Endothelial cell of umbilical vein (primary cell): Measurements from ENCODE around the gene NDUFB4. TPM values are rescaled to one million over a fixed set of nuclear protein-coding genes. Genes with fewer than 3 reads are reported as not detected.

ENCODE experiments used
- BruUV-seq: library from RNA; stranded (reverse); fragments of 400-500 nt; replicated peaks from 2 replicates; lab custom pipeline; 2021; lab: Mats Ljungman, UMichigan
- CTCF ChIA-PET: fragments of 300-600, 350-600 bp; sonication (Branson Sonifier 250); formaldehyde crosslinking; loops from one replicate; lab custom pipeline; 2021; ENCODE audit warnings: antibody characterized with exemption, inconsistent platforms; lab: Charles Lee
- POLR2A ChIA-PET: fragments of 300-600, 350-600 bp; sonication (Branson Sonifier 250); formaldehyde crosslinking; loops from one replicate; lab custom pipeline; 2021; ENCODE audit warnings: antibody characterized with exemption, inconsistent platforms; lab: Charles Lee
- DNase-seq: peaks from one replicate; pipeline ENCODE4 v3.0.0-alpha.2; 2011; ENCODE audit warnings: low read depth, low spot score
- FAIRE-seq: peaks from 2 replicates; lab custom pipeline; 2011; peaks lifted over from hg19 to GRCh38; lab: Jason Lieb, UNC
- H2AFZ ChIP-seq: 2 replicates; pipeline ENCODE4 v1.6.0; 2012; ENCODE audit warnings: low read depth, low read length, control low read depth, inconsistent platforms
- H3K27ac ChIP-seq: 2 replicates; pipeline ENCODE4 v1.5.1; 2011; ENCODE audit warnings: low read depth, mild to moderate bottlenecking, control low read depth, low read length, moderate library complexity; ENCODE audit not compliant: insufficient read depth
- H3K27me3 ChIP-seq, 2 experiments: 2 replicates each; pipeline versions ENCODE4 v1.6.0 to v1.6.1; 2011; ENCODE audit warnings: low read length in 2 of 2, mixed read lengths in 1 of 2; ENCODE audit not compliant: control insufficient read depth in 2 of 2, insufficient read depth in 2 of 2
- H3K36me3 ChIP-seq, 2 experiments: 2 replicates in 1 of 2; 3 replicates in 1 of 2; pipeline ENCODE4 v1.5.1; 2011; ENCODE audit warnings: low read length in 2 of 2, mild to moderate bottlenecking in 1 of 2, moderate library complexity in 1 of 2; ENCODE audit not compliant: control insufficient read depth in 2 of 2, insufficient read depth in 2 of 2; ENCODE audit errors: extremely low read depth in 1 of 2
- H3K4me1 ChIP-seq: 3 replicates; pipeline ENCODE4 v1.5.1; 2011; ENCODE audit warnings: mild to moderate bottlenecking, low read length; ENCODE audit not compliant: control insufficient read depth, insufficient read depth; ENCODE audit errors: extremely low read depth
- H3K4me2 ChIP-seq: 2 replicates; pipeline ENCODE4 v1.6.1; 2011; ENCODE audit warnings: low read length, control low read depth, mixed read lengths; ENCODE audit not compliant: insufficient read depth
- H3K4me3 ChIP-seq, 3 experiments: fragments of 200-600 bp in 1 of 3; sonication (generic), shearing (Covaris generic) in 1 of 3; replicated peaks in 1 of 3; 2 replicates each; pipeline ENCODE4 v1.5.1; 2011 to 2016; ENCODE audit warnings: control low read depth in 3 of 3, low read length in 3 of 3, mild to moderate bottlenecking in 2 of 3, inconsistent platforms in 1 of 3, low read depth in 1 of 3, moderate library complexity in 1 of 3; ENCODE audit not compliant: insufficient read depth in 1 of 3
- H3K79me2 ChIP-seq: 2 replicates; pipeline ENCODE4 v1.6.0; 2012; ENCODE audit warnings: low read length, inconsistent platforms; ENCODE audit not compliant: control insufficient read depth, insufficient read depth
- H3K9ac ChIP-seq: replicated peaks from 2 replicates; pipeline ENCODE3; 2011; ENCODE audit warnings: low read length, control low read depth; ENCODE audit not compliant: insufficient read depth; ENCODE audit errors: extremely low read depth
- H3K9me1 ChIP-seq: replicated peaks from 3 replicates; pipeline ENCODE4 v1.6.0; 2011; ENCODE audit warnings: mild to moderate bottlenecking, low read length; ENCODE audit not compliant: control insufficient read depth, insufficient read depth; ENCODE audit errors: extremely low read depth
- H3K9me3 ChIP-seq: replicated peaks from 2 replicates; pipeline ENCODE4 v1.5.1; 2012; ENCODE audit warnings: low read length, inconsistent platforms; ENCODE audit not compliant: control insufficient read depth, insufficient read depth
- H4K20me1 ChIP-seq: replicated peaks from 2 replicates; pipeline ENCODE3; 2011; ENCODE audit warnings: mild to moderate bottlenecking, low read length; ENCODE audit not compliant: control insufficient read depth, insufficient read depth; ENCODE audit errors: extremely low read depth
- EZH2 ChIP-seq: IDR thresholded peaks from 2 replicates; pipeline ENCODE4 v1.6.1; 2012; ENCODE audit warnings: borderline replicate concordance, low read depth, mild to moderate bottlenecking, moderate library complexity, low read length, inconsistent platforms; ENCODE audit not compliant: severe bottlenecking
- FOS ChIP-seq: IDR thresholded peaks from 2 replicates; pipeline ENCODE4 v1.6.1; 2011; ENCODE audit warnings: mild to moderate bottlenecking, low read length, moderate library complexity, borderline replicate concordance; ENCODE audit not compliant: insufficient read depth
- GATA2 ChIP-seq: IDR thresholded peaks from 2 replicates; pipeline ENCODE4 v1.7.0; 2011; ENCODE audit warnings: low read depth, mild to moderate bottlenecking, moderate library complexity, mixed read lengths, low read length; ENCODE audit not compliant: insufficient read length, insufficient read depth
- JUN ChIP-seq: IDR thresholded peaks from 2 replicates; pipeline ENCODE4 v1.6.1; 2011; ENCODE audit warnings: borderline replicate concordance, low read depth; ENCODE audit not compliant: insufficient read length, insufficient read depth
- MYC ChIP-seq: IDR thresholded peaks from one replicate; pipeline ENCODE4 v1.6.1; 2011; ENCODE audit warnings: mild to moderate bottlenecking, low read depth, low read length
- POLR2A ChIP-seq: IDR thresholded peaks from 2 replicates; pipeline ENCODE4 v1.6.1; 2012; ENCODE audit warnings: low read depth, mild to moderate bottlenecking, control low read depth, low read length
- POLR2AphosphoS5 ChIP-seq: IDR thresholded peaks from 2 replicates; pipeline ENCODE4 v1.6.1; 2012; ENCODE audit warnings: low read depth, mild to moderate bottlenecking, control low read depth, low read length, moderate library complexity; ENCODE audit not compliant: insufficient read depth
- dilution Hi-C: fragments of 300-500 bp; cut with MboI; formaldehyde crosslinking; loops from one replicate; pipeline ENCODE4 v1.15.0; 2019; ENCODE audit warnings: low sequenced_read_pairs; ENCODE audit not compliant: extremely low pct_ligation_motif_present
- intact Hi-C: fragments of 100-400 bp; cut with micrococcal nuclease; formaldehyde crosslinking; loops from one replicate; pipeline ENCODE4 v1.10.0; 2022
- polyA plus RNA-seq, 4 experiments: library from polyadenylated mRNA; depleted of rRNA in 3 of 4; stranded (reverse) in 3 of 4; unstranded in 1 of 4; fragments of >200 nt; gene quantifications; 2 replicates each; pipeline versions ENCODE4 v1.2.1 to v1.2.3, GENCODE V29; 2011 to 2012; ENCODE audit warnings: missing spikeins in 1 of 4
- total RNA-seq: library from RNA; stranded (reverse); gene quantifications from 2 replicates; pipeline ENCODE4 v1.2.3, GENCODE V29; 2021
- TF ChIP-seq, protein P1 (sequence below): IDR thresholded peaks from 2 replicates; pipeline ENCODE4 v1.6.1; 2011; ENCODE audit not compliant: insufficient read depth, insufficient read length
- TF ChIP-seq, protein P2 (sequence below), 2 donors: IDR thresholded peaks; 1 replicate in 1 of 2; 2 replicates in 1 of 2; pipeline ENCODE4 v1.5.1; 2011; ENCODE audit warnings: low read length in 2 of 2, mild to moderate bottlenecking in 2 of 2, moderate library complexity in 2 of 2, control low read depth in 1 of 2, inconsistent platforms in 1 of 2, low read depth in 1 of 2; ENCODE audit not compliant: insufficient read depth in 1 of 2; ENCODE audit errors: extremely low read depth in 1 of 2

The NDUFB4 gene
- total and polyA plus RNA-seq, 2 donors (not counting 3 experiments of a cell fraction or from before 2014, with no cell fraction given) = 140 to 191 TPM

DNA sequence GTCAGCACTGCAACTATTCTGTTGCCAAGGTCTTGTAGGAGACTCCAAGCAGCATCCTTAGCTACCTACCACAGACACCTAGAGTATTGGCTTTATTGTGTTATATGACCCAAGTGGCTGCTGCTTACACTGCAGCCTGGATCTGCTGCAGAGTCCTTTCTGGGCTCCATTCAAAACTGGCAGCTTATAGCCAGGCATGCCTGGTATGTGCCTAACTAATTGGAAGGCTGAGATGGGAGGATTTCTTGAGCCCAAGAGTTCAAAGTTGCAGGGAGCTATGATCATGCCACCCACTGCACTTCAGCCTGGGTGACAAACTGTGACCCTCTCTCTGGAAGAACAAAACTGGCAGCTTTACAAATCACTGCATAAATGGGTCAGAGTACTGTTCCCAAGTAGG, 8.6 kb downstream of the NDUFB4 start:
- H3K9me3 ChIP-seq = no peaks in the 10 kb centered on the region
- no peaks in the 10 kb centered on the region for H3K27me3 ChIP-seq
- H3K36me3 ChIP-seq = peaks cover 8 to 16% of the 10 kb centered on the region in 2 experiments
- no peaks in the 10 kb centered on the region for H4K20me1 ChIP-seq
- intact Hi-C loops = no loop called here
- H3K9ac ChIP-seq = no peak overlapping the region
- H3K4me1 ChIP-seq = no peaks in the 10 kb centered on the region
- no peak for TF ChIP-seq POLR2AphosphoS5
- TF ChIP-seq POLR2A = no peak
- TF ChIP-seq EZH2 = no peak
- TF ChIP-seq GATA2 = no peak
- TF ChIP-seq, protein P1, sequence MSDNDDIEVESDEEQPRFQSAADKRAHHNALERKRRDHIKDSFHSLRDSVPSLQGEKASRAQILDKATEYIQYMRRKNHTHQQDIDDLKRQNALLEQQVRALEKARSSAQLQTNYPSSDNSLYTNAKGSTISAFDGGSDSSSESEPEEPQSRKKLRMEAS = no peak
- TF ChIP-seq, protein P2, sequence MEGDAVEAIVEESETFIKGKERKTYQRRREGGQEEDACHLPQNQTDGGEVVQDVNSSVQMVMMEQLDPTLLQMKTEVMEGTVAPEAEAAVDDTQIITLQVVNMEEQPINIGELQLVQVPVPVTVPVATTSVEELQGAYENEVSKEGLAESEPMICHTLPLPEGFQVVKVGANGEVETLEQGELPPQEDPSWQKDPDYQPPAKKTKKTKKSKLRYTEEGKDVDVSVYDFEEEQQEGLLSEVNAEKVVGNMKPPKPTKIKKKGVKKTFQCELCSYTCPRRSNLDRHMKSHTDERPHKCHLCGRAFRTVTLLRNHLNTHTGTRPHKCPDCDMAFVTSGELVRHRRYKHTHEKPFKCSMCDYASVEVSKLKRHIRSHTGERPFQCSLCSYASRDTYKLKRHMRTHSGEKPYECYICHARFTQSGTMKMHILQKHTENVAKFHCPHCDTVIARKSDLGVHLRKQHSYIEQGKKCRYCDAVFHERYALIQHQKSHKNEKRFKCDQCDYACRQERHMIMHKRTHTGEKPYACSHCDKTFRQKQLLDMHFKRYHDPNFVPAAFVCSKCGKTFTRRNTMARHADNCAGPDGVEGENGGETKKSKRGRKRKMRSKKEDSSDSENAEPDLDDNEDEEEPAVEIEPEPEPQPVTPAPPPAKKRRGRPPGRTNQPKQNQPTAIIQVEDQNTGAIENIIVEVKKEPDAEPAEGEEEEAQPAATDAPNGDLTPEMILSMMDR (IDR thresholded peaks at IDR 0.05; ENCODE audit: extremely low read depth in 1 of 2, insufficient read depth in 1 of 2, low read depth in 1 of 2, low read length in 2 of 2) = no peak
- TF ChIP-seq JUN = no peak
- TF ChIP-seq FOS = no peak
- no peak for TF ChIP-seq MYC
- no peak for DNase-seq
- H3K4me3 ChIP-seq = no peak overlapping the region
- ChIA-PET POLR2A (interaction anchor here (1.6 kb wide), 1 partner anchor 9 kb away, joined by 4 read pairs; the partner anchor contains the start of gene NDUFB4), CTCF (interaction anchor here (0.9 to 1.8 kb wide), 4 partner anchors 14 to 190 kb away, joined by 3 to 8 read pairs (median 3); no protein-coding TSS in a partner anchor)
- H3K9me1 ChIP-seq = no peaks in the 10 kb centered on the region
- no TSS peak for BruUV-seq
- no peak overlapping the region for H2AFZ ChIP-seq
- H3K4me2 ChIP-seq = no peak overlapping the region
- no peak for FAIRE-seq
- no peak overlapping the region for H3K27ac ChIP-seq
- dilution Hi-C loops = no loop called here
- peaks cover 4% of the 10 kb centered on the region for H3K79me2 ChIP-seq
